Measurements from ENCODE around the gene ARL5A. TPM values are rescaled to one million over a fixed set of nuclear protein-coding genes. Genes with fewer than 3 reads are reported as not detected.

The ARL5A gene
- total and polyA plus RNA-seq, 2 donors (not counting 3 experiments of a cell fraction or from before 2014, with no cell fraction given), result 25.8 to 73.2 TPM

GRCh38 chr2:151782378-151783132 lies 45.7 kb downstream of the ARL5A start:
- DNase-seq (ENCODE audit: low read depth, low spot score) (no peak), FAIRE-seq (no peak)
- intact Hi-C loops (cut with micrococcal nuclease) (no loop called here), dilution Hi-C loops (cut with MboI; ENCODE audit: extremely low pct_ligation_motif_present, low sequenced_read_pairs) (no loop called here)
- TF ChIP-seq, protein P1, sequence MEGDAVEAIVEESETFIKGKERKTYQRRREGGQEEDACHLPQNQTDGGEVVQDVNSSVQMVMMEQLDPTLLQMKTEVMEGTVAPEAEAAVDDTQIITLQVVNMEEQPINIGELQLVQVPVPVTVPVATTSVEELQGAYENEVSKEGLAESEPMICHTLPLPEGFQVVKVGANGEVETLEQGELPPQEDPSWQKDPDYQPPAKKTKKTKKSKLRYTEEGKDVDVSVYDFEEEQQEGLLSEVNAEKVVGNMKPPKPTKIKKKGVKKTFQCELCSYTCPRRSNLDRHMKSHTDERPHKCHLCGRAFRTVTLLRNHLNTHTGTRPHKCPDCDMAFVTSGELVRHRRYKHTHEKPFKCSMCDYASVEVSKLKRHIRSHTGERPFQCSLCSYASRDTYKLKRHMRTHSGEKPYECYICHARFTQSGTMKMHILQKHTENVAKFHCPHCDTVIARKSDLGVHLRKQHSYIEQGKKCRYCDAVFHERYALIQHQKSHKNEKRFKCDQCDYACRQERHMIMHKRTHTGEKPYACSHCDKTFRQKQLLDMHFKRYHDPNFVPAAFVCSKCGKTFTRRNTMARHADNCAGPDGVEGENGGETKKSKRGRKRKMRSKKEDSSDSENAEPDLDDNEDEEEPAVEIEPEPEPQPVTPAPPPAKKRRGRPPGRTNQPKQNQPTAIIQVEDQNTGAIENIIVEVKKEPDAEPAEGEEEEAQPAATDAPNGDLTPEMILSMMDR (IDR thresholded peaks at IDR 0.05; ENCODE audit: extremely low read depth in 1 of 2, insufficient read depth in 1 of 2, low read depth in 1 of 2, low read length in 2 of 2), result no peak
- no peak for TF ChIP-seq EZH2 (IDR thresholded peaks at IDR 0.05; ENCODE audit: borderline replicate concordance, low read depth, low read length, severe bottlenecking)
- TF ChIP-seq MYC (IDR thresholded peaks at IDR 0.05; ENCODE audit: low read depth, low read length), result no peak
- POLR2A ChIA-PET, result no interaction called here
- no peaks in the 10 kb centered on the region for H3K27me3 ChIP-seq (ENCODE audit: control insufficient read depth in 2 of 2, insufficient read depth in 2 of 2, low read length in 2 of 2)
- H3K4me3 ChIP-seq (replicated peaks in 1 of 3; ENCODE audit: insufficient read depth in 1 of 3, low read depth in 1 of 3, low read length in 3 of 3), result no peak overlapping the region
- H3K36me3 ChIP-seq (ENCODE audit: control insufficient read depth in 2 of 2, extremely low read depth in 1 of 2, insufficient read depth in 2 of 2, low read length in 2 of 2), result peaks cover 4 to 6% of the 10 kb centered on the region in 2 experiments
- H3K9me3 ChIP-seq (replicated peaks; ENCODE audit: control insufficient read depth, insufficient read depth, low read length), result no peaks in the 10 kb centered on the region
- no peaks in the 10 kb centered on the region for H3K4me1 ChIP-seq (ENCODE audit: control insufficient read depth, extremely low read depth, insufficient read depth, low read length)
- no TSS peak for BruUV-seq (replicated peaks)
- CTCF ChIA-PET, result interaction anchor here (1.2 kb wide), 1 partner anchor 26 kb away, joined by 3 read pairs; no protein-coding TSS in a partner anchor
- no peak overlapping the region for H3K4me2 ChIP-seq (ENCODE audit: insufficient read depth, low read length)
- H3K79me2 ChIP-seq (ENCODE audit: control insufficient read depth, insufficient read depth, low read length), result no peaks in the 10 kb centered on the region
- no peak overlapping the region for H3K27ac ChIP-seq (ENCODE audit: insufficient read depth, low read depth, low read length)
- no peaks in the 10 kb centered on the region for H3K9me1 ChIP-seq (replicated peaks; ENCODE audit: control insufficient read depth, extremely low read depth, insufficient read depth, low read length)
- H3K9ac ChIP-seq (replicated peaks; ENCODE audit: extremely low read depth, insufficient read depth, low read length), result no peak overlapping the region
- H4K20me1 ChIP-seq (replicated peaks; ENCODE audit: control insufficient read depth, extremely low read depth, insufficient read depth, low read length), result no peaks in the 10 kb centered on the region
- H2AFZ ChIP-seq (ENCODE audit: low read depth, low read length), result no peak overlapping the region

- BruUV-seq (replicated peaks), result no TSS peak
- dilution Hi-C loops (cut with MboI; ENCODE audit: extremely low pct_ligation_motif_present, low sequenced_read_pairs) (no loop called here), intact Hi-C loops (cut with micrococcal nuclease) (no loop called here)
- Histone ChIP-seq H3K27ac (ENCODE audit: insufficient read depth, low read depth, low read length) (no peak overlapping the region), H3K4me1 (ENCODE audit: control insufficient read depth, extremely low read depth, insufficient read depth, low read length) (no peaks in the 10 kb centered on the region), H3K4me3 (replicated peaks in 1 of 3; ENCODE audit: insufficient read depth in 1 of 3, low read depth in 1 of 3, low read length in 3 of 3) (no peak overlapping the region), H3K36me3 (ENCODE audit: control insufficient read depth in 2 of 2, extremely low read depth in 1 of 2, insufficient read depth in 2 of 2, low read length in 2 of 2) (peaks cover 4 to 10% of the 10 kb centered on the region in 2 experiments), H3K9me1 (replicated peaks; ENCODE audit: control insufficient read depth, extremely low read depth, insufficient read depth, low read length) (no peaks in the 10 kb centered on the region), H2AFZ (ENCODE audit: low read depth, low read length) (no peak overlapping the region), H4K20me1 (replicated peaks; ENCODE audit: control insufficient read depth, extremely low read depth, insufficient read depth, low read length) (no peaks in the 10 kb centered on the region), H3K9ac (replicated peaks; ENCODE audit: extremely low read depth, insufficient read depth, low read length) (no peak overlapping the region), H3K79me2 (ENCODE audit: control insufficient read depth, insufficient read depth, low read length) (no peaks in the 10 kb centered on the region), H3K4me2 (ENCODE audit: insufficient read depth, low read length) (no peak overlapping the region), H3K27me3 (ENCODE audit: control insufficient read depth in 2 of 2, insufficient read depth in 2 of 2, low read length in 2 of 2) (no peaks in the 10 kb centered on the region), H3K9me3 (replicated peaks; ENCODE audit: control insufficient read depth, insufficient read depth, low read length) (no peaks in the 10 kb centered on the region)
- FAIRE-seq (no peak), DNase-seq (ENCODE audit: low read depth, low spot score) (no peak)
- ChIA-PET CTCF (interaction anchor here (1.2 kb wide), 1 partner anchor 27 kb away, joined by 3 read pairs; no protein-coding TSS in a partner anchor), POLR2A (no interaction called here)
- TF ChIP-seq POLR2A (IDR thresholded peaks at IDR 0.05; ENCODE audit: low read depth, low read length) (no peak), EZH2 (IDR thresholded peaks at IDR 0.05; ENCODE audit: borderline replicate concordance, low read depth, low read length, severe bottlenecking) (no peak), MYC (IDR thresholded peaks at IDR 0.05; ENCODE audit: low read depth, low read length) (no peak), GATA2 (IDR thresholded peaks at IDR 0.05; ENCODE audit: insufficient read depth, insufficient read length, low read depth, low read length) (no peak), JUN (IDR thresholded peaks at IDR 0.05; ENCODE audit: borderline replicate concordance, insufficient read depth, insufficient read length, low read depth) (no peak), POLR2AphosphoS5 (IDR thresholded peaks at IDR 0.05; ENCODE audit: insufficient read depth, low read depth, low read length) (no peak), FOS (IDR thresholded peaks at IDR 0.05; ENCODE audit: borderline replicate concordance, insufficient read depth, low read length) (no peak)
- TF ChIP-seq, protein P2, sequence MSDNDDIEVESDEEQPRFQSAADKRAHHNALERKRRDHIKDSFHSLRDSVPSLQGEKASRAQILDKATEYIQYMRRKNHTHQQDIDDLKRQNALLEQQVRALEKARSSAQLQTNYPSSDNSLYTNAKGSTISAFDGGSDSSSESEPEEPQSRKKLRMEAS (IDR thresholded peaks at IDR 0.05; ENCODE audit: insufficient read depth, insufficient read length), result no peak
- TF ChIP-seq, protein P1 (IDR thresholded peaks at IDR 0.05; ENCODE audit: extremely low read depth in 1 of 2, insufficient read depth in 1 of 2, low read depth in 1 of 2, low read length in 2 of 2), result no peak
These were observed 46.6 kb downstream of the ARL5A start for GRCh38 chr2:151781642-151782041.
